Panc1 (cell line): ENCODE measurements around the gene PLEKHN1. TPM values are rescaled to one million over a fixed set of nuclear protein-coding genes. Genes with fewer than 3 reads are reported as not detected.

Experiments used
- ATAC-seq: fragments of 200-7000 bp; cut with Tn5 transposase; 2 replicates; pipeline ENCODE4 v1.9.1; 2020; ENCODE audit warnings: mild to moderate bottlenecking, moderate library complexity
- BruUV-seq: library from RNA; stranded (reverse); fragments of 400-500 nt; replicated peaks from 2 replicates; lab custom pipeline; 2021; lab: Mats Ljungman, UMichigan
- CTCF ChIA-PET: fragments of 300-600 bp; sonication (Branson Sonifier 250); formaldehyde crosslinking; loops from one replicate; lab custom pipeline; 2022; ENCODE audit warnings: antibody characterized with exemption; lab: Charles Lee
- POLR2A ChIA-PET: fragments of 300-600 bp; sonication (Branson Sonifier 250); formaldehyde crosslinking; loops from one replicate; lab custom pipeline; 2022; ENCODE audit warnings: antibody characterized with exemption; lab: Charles Lee
- DNase-seq: peaks from one replicate; pipeline ENCODE4 v3.0.0-alpha.2; 2010; ENCODE audit warnings: low read depth, low spot score
- H3K27ac ChIP-seq: 2 replicates; pipeline ENCODE4 v1.5.1; 2011; ENCODE audit warnings: mild to moderate bottlenecking, low read length, inconsistent platforms
- H3K27me3 ChIP-seq: fragments of 200-500 bp; sonication (Bioruptor generic); 2 replicates; pipeline ENCODE4 v1.6.0; 2014; ENCODE audit warnings: low read length, inconsistent platforms; ENCODE audit not compliant: control insufficient read depth, insufficient read depth
- H3K36me3 ChIP-seq: fragments of 200-500 bp; sonication (Bioruptor generic); 2 replicates; pipeline ENCODE4 v1.5.1; 2014; ENCODE audit warnings: inconsistent platforms, mild to moderate bottlenecking, low read length, moderate library complexity; ENCODE audit not compliant: control insufficient read depth, insufficient read depth
- H3K4me1 ChIP-seq: 2 replicates; pipeline ENCODE4 v1.5.1; 2011; ENCODE audit warnings: inconsistent platforms, mild to moderate bottlenecking, low read length, moderate library complexity; ENCODE audit not compliant: control insufficient read depth, insufficient read depth
- H3K4me3 ChIP-seq, 2 experiments: 2 replicates each; pipeline ENCODE4 v1.5.1; 2011 to 2012; ENCODE audit warnings: low read depth in 2 of 2, low read length in 2 of 2, mild to moderate bottlenecking in 2 of 2, inconsistent platforms in 1 of 2, moderate library complexity in 1 of 2
- H3K9me3 ChIP-seq: fragments of 200-500 bp; sonication (Bioruptor generic); 2 replicates; pipeline ENCODE4 v1.5.1; 2014; ENCODE audit warnings: low read depth, mild to moderate bottlenecking, inconsistent platforms, low read length, moderate library complexity; ENCODE audit not compliant: control insufficient read depth, insufficient read depth
- CTCF ChIP-seq: fragments of 450-650 bp; IDR thresholded peaks from 2 replicates; pipeline ENCODE4 v1.5.1; 2017; ENCODE audit warnings: mild to moderate bottlenecking
- POLR2AphosphoS5 ChIP-seq: IDR thresholded peaks from 2 replicates; pipeline ENCODE4 v1.6.1; 2012; ENCODE audit warnings: mild to moderate bottlenecking, low read depth, low read length, moderate library complexity
- REST ChIP-seq, 2 experiments: IDR thresholded peaks; 2 replicates each; pipeline ENCODE4 v1.6.1; 2011 to 2012; ENCODE audit warnings: low read depth in 2 of 2, control low read depth in 1 of 2, low read length in 1 of 2, mild to moderate bottlenecking in 1 of 2, moderate library complexity in 1 of 2; ENCODE audit not compliant: insufficient read depth in 1 of 2
- SIN3A ChIP-seq: IDR thresholded peaks from 2 replicates; pipeline ENCODE4 v1.6.1; 2012; ENCODE audit warnings: low read depth, mild to moderate bottlenecking, low read length, moderate library complexity, borderline replicate concordance; ENCODE audit not compliant: insufficient read depth
- TCF7L2 ChIP-seq: IDR thresholded peaks from 2 replicates; pipeline ENCODE4 v1.6.1; 2011; ENCODE audit warnings: mild to moderate bottlenecking, low read depth, low read length, inconsistent platforms
- in situ Hi-C: cut with HindIII; loops from 2 replicates; pipeline ENCODE4 v1.10.0; 2016; ENCODE audit warnings: low sequenced_read_pairs, low pct_unique_long_range_greater_than_20kb
- intact Hi-C: fragments of 100-400 bp; cut with micrococcal nuclease; formaldehyde crosslinking; loops from one replicate; pipeline ENCODE4 v1.10.0; 2022; ENCODE audit not compliant: unreplicated experiment
- total RNA-seq: library from RNA; stranded (reverse); gene quantifications from one replicate; pipeline ENCODE4 v1.2.1, GENCODE V29; 2021; ENCODE audit not compliant: unreplicated experiment

The PLEKHN1 gene
- total RNA-seq, 1 experiment from 2014 or later = 9.8 TPM

- Histone ChIP-seq H3K27me3 (no peaks in the 10 kb centered on the region), H3K9me3 (no peaks in the 10 kb centered on the region), H3K36me3 (no peaks in the 10 kb centered on the region), H3K27ac (peak overlapping the region; percentile 65; the same call in 1 of the 2 replicates), H3K4me3 (no peak overlapping the region), H3K4me1 (peaks cover 78% of the 10 kb centered on the region)
- intact Hi-C loops = no loop called here
- DNase-seq (no peak), ATAC-seq (no peak)
- ChIA-PET CTCF (no interaction called here), POLR2A (no interaction called here)
- TF ChIP-seq POLR2AphosphoS5 (no peak; the same call in 1 of the 2 replicates), TCF7L2 (0 out of 2 replicates have a peak, but pooled peaks have one; percentile 27), SIN3A (no peak), REST (IDR thresholded peaks at IDR 0.05; ENCODE audit: insufficient read depth in 1 of 2, low read depth in 2 of 2, low read length in 1 of 2) (no peak), CTCF (no peak)
- in situ Hi-C loops = no loop called here
- no TSS peak for BruUV-seq
Observed at GRCh38 chr1:917466-918091, 48.7 kb upstream of the PLEKHN1 start.

- ATAC-seq = no peak
- ChIA-PET POLR2A (no interaction called here), CTCF (no interaction called here)
- no peak overlapping the region for H3K4me3 ChIP-seq
- TF ChIP-seq SIN3A (no peak), TCF7L2 (no peak), POLR2AphosphoS5 (0 out of 2 replicates have a peak, but pooled peaks have one; percentile 30), REST (IDR thresholded peaks at IDR 0.05; ENCODE audit: insufficient read depth in 1 of 2, low read depth in 2 of 2, low read length in 1 of 2) (no peak), CTCF (no peak)
- intact Hi-C loops = no loop called here
- in situ Hi-C loops = no loop called here
- peaks cover 78% of the 10 kb centered on the region for H3K4me1 ChIP-seq
- no peaks in the 10 kb centered on the region for H3K9me3 ChIP-seq
- no TSS peak for BruUV-seq
- no peaks in the 10 kb centered on the region for H3K36me3 ChIP-seq
- DNase-seq = no peak
- peak overlapping the region; percentile 17; the same call in 1 of the 2 replicates for H3K27ac ChIP-seq
- H3K27me3 ChIP-seq = no peaks in the 10 kb centered on the region
Observed at GRCh38 chr1:918353-918752, 47.9 kb upstream of the PLEKHN1 start.
